Smooth muscle cell (in vitro differentiated cells): ENCODE data around the gene TXNRD1. TPM values are rescaled to one million over a fixed set of nuclear protein-coding genes. Genes with fewer than 3 reads are reported as not detected.
"Not testable (repeated sequence)": the region's sequence is repeated elsewhere in the genome, so short reads cannot be mapped to it uniquely, and the experiment has no call there.

Experiments used
- DNase-seq: peaks from one replicate; lab custom pipeline; 2025; ENCODE audit not compliant: unreplicated experiment; lab: John Stamatoyannopoulos, UW
- H2AFZ ChIP-seq: fragments of 200-600 bp; sonication (generic); 2 replicates; pipeline ENCODE4 v1.6.0; 2016; ENCODE audit warnings: antibody characterized with exemption, low read depth, mild to moderate bottlenecking
- H3F3A ChIP-seq: fragments of 200-600 bp; sonication (generic); 2 replicates; pipeline ENCODE4 v1.6.0; 2017; ENCODE audit warnings: antibody characterized with exemption, low read depth
- H3K27ac ChIP-seq: fragments of 200-600 bp; sonication (generic); 2 replicates; pipeline ENCODE4 v1.5.1; 2016; ENCODE audit warnings: low read depth, mild to moderate bottlenecking
- H3K27me3 ChIP-seq: fragments of 200-600 bp; sonication (generic); 2 replicates; pipeline ENCODE4 v1.6.1; 2016; ENCODE audit warnings: low read depth, mild to moderate bottlenecking
- H3K36me3 ChIP-seq: fragments of 200-600 bp; sonication (generic); 2 replicates; pipeline ENCODE4 v1.5.1; 2016; ENCODE audit warnings: low read depth
- H3K4me1 ChIP-seq: fragments of 200-600 bp; sonication (generic); 2 replicates; pipeline ENCODE4 v1.5.1; 2016; ENCODE audit warnings: low read depth
- H3K4me2 ChIP-seq: fragments of 200-600 bp; sonication (generic); 2 replicates; pipeline ENCODE4 v1.6.0; 2016; ENCODE audit warnings: mild to moderate bottlenecking
- H3K4me3 ChIP-seq: fragments of 200-600 bp; sonication (generic); 2 replicates; pipeline ENCODE4 v1.5.1; 2016; ENCODE audit warnings: mild to moderate bottlenecking
- H3K79me2 ChIP-seq: fragments of 200-600 bp; sonication (generic); 2 replicates; pipeline ENCODE4 v1.6.0; 2016; ENCODE audit warnings: low read depth, mild to moderate bottlenecking
- H3K9ac ChIP-seq: fragments of 200-600 bp; sonication (generic); 2 replicates; pipeline ENCODE4 v1.6.0; 2016; ENCODE audit warnings: low read depth
- H3K9me3 ChIP-seq: fragments of 200-600 bp; sonication (generic); replicated peaks from 2 replicates; pipeline ENCODE4 v1.5.1; 2016; ENCODE audit warnings: low read depth
- H4K20me1 ChIP-seq: fragments of 200-600 bp; sonication (generic); 2 replicates; pipeline ENCODE4 v1.6.0; 2016; ENCODE audit warnings: low read depth
- CTCF ChIP-seq: fragments of 200-600 bp; sonication (generic); IDR thresholded peaks from 2 replicates; pipeline ENCODE4 v1.5.1; 2017; ENCODE audit warnings: borderline replicate concordance, mild to moderate bottlenecking, antibody characterized with exemption; ENCODE audit not compliant: insufficient read depth, poor library complexity, severe bottlenecking
- WGBS: methylation state at CpG from one replicate; pipeline ENCODE4 v1.1.7; 2016; ENCODE audit warnings: low lambda C conversion rate; 5-methylcytosine and 5-hydroxymethylcytosine counted together
- polyA plus RNA-seq: library from polyadenylated mRNA; unstranded; fragments of >200 nt; fragmentation: Nextera tagmentation; extraction: Ambion mirVana; gene quantifications from 2 replicates; pipeline ENCODE4 v1.2.1, GENCODE V29; 2016
- total RNA-seq: library from RNA; depleted of rRNA; stranded (reverse); fragments of >200 nt; gene quantifications from 2 replicates; pipeline ENCODE4 v1.2.3, GENCODE V29; 2014

The TXNRD1 gene
- total and polyA plus RNA-seq, 2 experiments from 2014 or later, result 31.1 to 61.7 TPM

- no peak for TF ChIP-seq CTCF
- H3K9me3 ChIP-seq, result no peaks in the 10 kb centered on the region
- no peaks in the 10 kb centered on the region for H3F3A ChIP-seq
- no peaks in the 10 kb centered on the region for H4K20me1 ChIP-seq
- H3K27me3 ChIP-seq, result no peaks in the 10 kb centered on the region
- DNase-seq, result no peak
- no peak overlapping the region for H3K27ac ChIP-seq
- no peaks in the 10 kb centered on the region for H3K36me3 ChIP-seq
- H3K4me1 ChIP-seq, result no peaks in the 10 kb centered on the region
- H3K4me2 ChIP-seq, result no peak overlapping the region
- no peak overlapping the region for H2AFZ ChIP-seq
- H3K79me2 ChIP-seq, result no peaks in the 10 kb centered on the region
- no peak overlapping the region for H3K9ac ChIP-seq
- WGBS, result 91% methylated on average over 6 of the region's 6 CpGs
- no peak overlapping the region for H3K4me3 ChIP-seq
Observed at GRCh38 chr12:104172570-104172947, 43.0 kb upstream of the TXNRD1 start.

- 92% methylated on average over 5 of the region's 5 CpGs for WGBS
- not testable (repeated sequence) for H3K4me3 ChIP-seq
Observed at GRCh38 chr12:104173804-104174203, 41.8 kb upstream of the TXNRD1 start.

GRCh38 chr12:104175726-104176247, 39.8 kb upstream of the TXNRD1 start:
- Histone ChIP-seq H3K27ac (no peak overlapping the region), H3K27me3 (no peaks in the 10 kb centered on the region), H3K4me3 (no peak overlapping the region), H3F3A (no peaks in the 10 kb centered on the region), H3K9ac (no peak overlapping the region), H3K36me3 (no peaks in the 10 kb centered on the region), H4K20me1 (no peaks in the 10 kb centered on the region), H3K79me2 (no peaks in the 10 kb centered on the region), H3K9me3 (no peaks in the 10 kb centered on the region), H2AFZ (no peak overlapping the region), H3K4me1 (no peaks in the 10 kb centered on the region), H3K4me2 (no peak overlapping the region)
- TF ChIP-seq CTCF, result no peak
- 83% methylated on average over 10 of the region's 10 CpGs for WGBS
- DNase-seq, result no peak

More at GRCh38 chr12:104173804-104174203, 41.8 kb upstream of the TXNRD1 start:
- not testable (repeated sequence) for H3K27me3 ChIP-seq, H3K9ac ChIP-seq, H3F3A ChIP-seq, H3K4me1 ChIP-seq, H3K9me3 ChIP-seq, H4K20me1 ChIP-seq, DNase-seq, H3K4me2 ChIP-seq, H3K79me2 ChIP-seq, H3K36me3 ChIP-seq, H3K27ac ChIP-seq, H2AFZ ChIP-seq

GRCh38 chr12:104177336-104177662, 38.3 kb upstream of the TXNRD1 start:
- Histone ChIP-seq H3K9ac (no peak overlapping the region), H3K27me3 (no peaks in the 10 kb centered on the region), H3K79me2 (no peaks in the 10 kb centered on the region), H3K4me1 (no peaks in the 10 kb centered on the region), H2AFZ (no peak overlapping the region), H4K20me1 (no peaks in the 10 kb centered on the region), H3K4me3 (no peak overlapping the region), H3F3A (no peaks in the 10 kb centered on the region), H3K9me3 (no peaks in the 10 kb centered on the region), H3K27ac (no peak overlapping the region), H3K4me2 (no peak overlapping the region), H3K36me3 (no peaks in the 10 kb centered on the region)
- TF ChIP-seq CTCF, result no peak
- WGBS, result 30% methylated on average over 2 of the region's 2 CpGs
- no peak for DNase-seq
